Brain microvascular endothelial cell (primary cell): Measurements from ENCODE around the gene TNFRSF19.

Source experiments
- DNase-seq: peaks from one replicate; pipeline ENCODE4 v3.0.0-alpha.2; 2020
- H3K27ac ChIP-seq: fragments of 250-450 bp; sonication (Bioruptor Pico); 2 replicates; pipeline ENCODE4 v1.5.1; 2020; ENCODE audit warnings: mild to moderate bottlenecking, moderate library complexity
- H3K27me3 ChIP-seq: fragments of 250-450 bp; sonication (Bioruptor Pico); replicated peaks from 2 replicates; pipeline ENCODE4 v1.5.1; 2020; ENCODE audit warnings: mild to moderate bottlenecking
- H3K36me3 ChIP-seq: fragments of 250-450 bp; sonication (Bioruptor Pico); replicated peaks from 2 replicates; pipeline ENCODE4 v1.5.1; 2020; ENCODE audit warnings: mild to moderate bottlenecking
- H3K4me3 ChIP-seq: 2 replicates; pipeline ENCODE4 v1.5.1; 2011; ENCODE audit warnings: low read depth, mild to moderate bottlenecking, control low read depth, low read length, moderate library complexity
- in situ Hi-C: cut with HindIII; loops from 2 replicates; pipeline ENCODE4 v1.10.0; 2017; ENCODE audit warnings: low sequenced_read_pairs, low pct_ligation_motif_present
- TF ChIP-seq, protein P1 (sequence below): IDR thresholded peaks from 2 replicates; pipeline ENCODE4 v1.5.1; 2011; ENCODE audit warnings: low read depth, mild to moderate bottlenecking, moderate library complexity, low read length, control low read depth, inconsistent platforms; ENCODE audit errors: missing control alignments

Gene TNFRSF19

DNA sequence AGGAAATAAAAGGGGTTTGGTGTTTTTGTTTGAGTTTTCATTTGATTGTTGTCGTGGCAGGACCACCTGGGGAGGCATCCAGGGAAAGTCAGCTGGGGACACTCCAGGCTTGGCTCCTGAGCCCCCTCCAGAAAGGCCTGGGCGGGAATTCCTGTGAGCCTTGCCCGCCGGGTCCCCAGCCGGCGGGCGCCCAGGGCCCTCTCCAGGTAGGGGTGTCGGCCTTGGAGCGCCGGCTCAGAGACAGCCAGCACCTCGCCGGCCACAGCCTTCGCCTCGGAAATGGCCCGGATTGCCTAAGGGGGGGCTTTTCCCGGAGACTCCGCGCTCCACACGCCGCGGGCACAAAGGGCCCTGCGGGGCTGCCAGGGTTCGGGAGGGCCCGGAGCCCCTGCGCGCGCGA lies 125.0 kb downstream of the TNFRSF19 start:
- H3K4me3 ChIP-seq, result no peak overlapping the region
- H3K27me3 ChIP-seq, result no peaks in the 10 kb centered on the region
- TF ChIP-seq, protein P1, sequence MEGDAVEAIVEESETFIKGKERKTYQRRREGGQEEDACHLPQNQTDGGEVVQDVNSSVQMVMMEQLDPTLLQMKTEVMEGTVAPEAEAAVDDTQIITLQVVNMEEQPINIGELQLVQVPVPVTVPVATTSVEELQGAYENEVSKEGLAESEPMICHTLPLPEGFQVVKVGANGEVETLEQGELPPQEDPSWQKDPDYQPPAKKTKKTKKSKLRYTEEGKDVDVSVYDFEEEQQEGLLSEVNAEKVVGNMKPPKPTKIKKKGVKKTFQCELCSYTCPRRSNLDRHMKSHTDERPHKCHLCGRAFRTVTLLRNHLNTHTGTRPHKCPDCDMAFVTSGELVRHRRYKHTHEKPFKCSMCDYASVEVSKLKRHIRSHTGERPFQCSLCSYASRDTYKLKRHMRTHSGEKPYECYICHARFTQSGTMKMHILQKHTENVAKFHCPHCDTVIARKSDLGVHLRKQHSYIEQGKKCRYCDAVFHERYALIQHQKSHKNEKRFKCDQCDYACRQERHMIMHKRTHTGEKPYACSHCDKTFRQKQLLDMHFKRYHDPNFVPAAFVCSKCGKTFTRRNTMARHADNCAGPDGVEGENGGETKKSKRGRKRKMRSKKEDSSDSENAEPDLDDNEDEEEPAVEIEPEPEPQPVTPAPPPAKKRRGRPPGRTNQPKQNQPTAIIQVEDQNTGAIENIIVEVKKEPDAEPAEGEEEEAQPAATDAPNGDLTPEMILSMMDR, result no peak
- H3K36me3 ChIP-seq, result no peaks in the 10 kb centered on the region
- no peak overlapping the region for H3K27ac ChIP-seq
- in situ Hi-C loops, result no loop called here
- no peak for DNase-seq

DNA sequence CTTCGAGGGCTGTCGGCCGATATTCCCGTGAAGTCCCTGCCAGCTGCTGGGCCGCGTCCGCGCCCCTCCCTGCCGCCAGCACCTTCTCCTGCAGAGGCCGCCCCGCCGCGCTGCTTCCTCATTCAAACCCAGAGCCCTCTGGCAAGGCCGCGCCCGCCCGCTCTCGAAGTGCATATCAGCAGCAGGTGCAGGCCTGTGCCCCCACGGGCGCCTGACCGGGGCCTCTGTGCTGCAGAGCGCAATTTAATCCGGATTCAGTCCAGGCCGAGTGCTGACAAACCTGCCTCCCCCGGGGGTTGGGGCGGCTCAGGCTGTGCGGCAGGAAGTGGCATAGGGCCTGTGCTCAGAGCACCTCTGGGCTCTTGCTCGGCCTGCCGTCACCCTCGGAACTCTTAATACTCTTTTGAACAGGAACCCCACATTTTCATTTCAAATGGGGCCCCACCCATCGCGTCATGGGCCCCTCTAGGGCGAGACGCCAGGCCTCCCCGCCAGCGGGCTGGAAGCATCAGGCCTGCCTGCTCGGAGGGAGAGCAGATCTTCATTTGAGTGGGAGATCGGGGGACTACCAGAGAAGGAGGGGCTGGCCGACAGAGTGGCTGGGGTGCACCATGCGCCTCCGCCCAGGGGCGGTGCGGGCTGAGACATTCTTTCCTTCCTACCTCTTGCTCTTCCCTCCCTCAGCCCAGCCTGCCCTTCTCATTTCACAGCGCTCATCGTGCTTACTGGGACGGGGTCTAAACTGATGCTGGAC lies 125.7 kb downstream of the TNFRSF19 start:
- H3K4me3 ChIP-seq, result no peak overlapping the region
- DNase-seq, result no peak
- in situ Hi-C loops, result no loop called here
- no peaks in the 10 kb centered on the region for H3K36me3 ChIP-seq
- TF ChIP-seq, protein P1, result no peak
- no peaks in the 10 kb centered on the region for H3K27me3 ChIP-seq
- H3K27ac ChIP-seq, result no peak overlapping the region

DNA sequence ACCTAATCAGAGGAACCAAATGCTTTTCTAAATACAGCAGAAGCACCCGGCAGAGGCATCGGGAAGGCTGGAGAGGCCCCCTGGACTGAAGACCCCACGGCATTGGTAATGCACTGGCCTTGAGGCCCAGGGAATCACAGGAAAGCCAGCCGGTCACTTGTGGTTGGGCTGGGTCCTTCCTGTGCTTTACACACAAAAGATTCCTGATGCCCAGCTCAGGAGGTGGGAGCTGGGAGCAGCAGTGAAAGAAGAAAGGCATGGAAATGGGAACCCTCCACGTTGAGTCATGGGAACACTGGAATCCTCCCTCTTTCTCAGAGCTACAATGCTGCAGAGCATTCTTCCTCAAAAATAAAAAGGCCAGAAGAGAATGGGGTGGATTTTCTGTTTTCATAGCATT lies 126.4 kb downstream of the TNFRSF19 start:
- Histone ChIP-seq H3K27ac (no peak overlapping the region), H3K36me3 (no peaks in the 10 kb centered on the region), H3K27me3 (no peaks in the 10 kb centered on the region), H3K4me3 (no peak overlapping the region)
- TF ChIP-seq, protein P1, result no peak
- no peak for DNase-seq
- in situ Hi-C loops, result no loop called here

DNA sequence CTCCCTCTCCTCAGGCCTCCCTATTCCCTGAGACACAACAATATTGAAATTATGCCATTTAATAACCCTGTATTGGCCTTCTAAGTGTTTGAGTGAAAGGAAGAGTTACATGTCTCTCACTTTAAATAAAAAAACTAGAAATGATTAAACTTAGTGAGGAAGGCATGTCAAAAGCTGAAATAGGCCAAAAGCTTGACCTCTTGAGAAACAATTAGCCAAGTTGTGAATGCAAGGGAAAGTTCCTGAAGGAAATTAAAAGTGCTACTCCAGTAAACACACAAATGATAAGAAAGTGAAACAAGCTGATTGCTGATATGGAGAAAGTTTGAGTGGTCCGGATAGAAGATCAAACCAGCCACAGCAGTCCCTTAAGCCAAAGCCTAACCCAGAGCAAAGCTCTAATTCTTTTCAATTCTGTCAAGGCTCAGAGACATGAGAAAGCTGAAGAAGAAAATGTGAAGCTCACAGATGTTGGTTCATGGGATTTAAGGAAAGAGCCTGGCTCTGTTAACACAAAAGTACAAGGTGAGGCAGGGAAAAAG lies 127.6 kb downstream of the TNFRSF19 start:
- no peak overlapping the region for H3K4me3 ChIP-seq
- no peak overlapping the region for H3K27ac ChIP-seq
- TF ChIP-seq, protein P1, result no peak
- in situ Hi-C loops, result no loop called here
- no peaks in the 10 kb centered on the region for H3K27me3 ChIP-seq
- no peak for DNase-seq
- no peaks in the 10 kb centered on the region for H3K36me3 ChIP-seq

DNA sequence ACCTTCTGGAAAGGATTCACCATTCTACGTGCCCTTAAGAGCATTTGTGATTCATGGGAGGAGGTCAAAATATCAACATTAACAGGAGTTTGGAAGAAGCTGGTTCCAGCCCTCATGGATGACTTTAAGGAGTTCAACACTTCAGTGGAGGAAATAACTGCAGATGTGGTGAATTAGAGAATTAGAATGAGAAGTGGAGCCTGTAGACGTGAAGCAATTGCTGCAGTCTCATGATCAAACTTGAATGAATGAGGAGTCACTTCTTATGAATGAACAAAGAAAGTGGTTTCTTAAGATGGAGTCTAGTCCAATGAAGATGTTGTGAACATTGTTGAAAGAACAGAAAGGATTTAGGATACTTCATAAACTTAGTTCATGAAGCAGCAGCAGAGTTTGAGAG lies 129.1 kb downstream of the TNFRSF19 start:
- Histone ChIP-seq H3K27me3 (no peaks in the 10 kb centered on the region), H3K36me3 (no peaks in the 10 kb centered on the region), H3K4me3 (no peak overlapping the region), H3K27ac (no peak overlapping the region)
- no peak for DNase-seq
- in situ Hi-C loops, result no loop called here
- TF ChIP-seq, protein P1, result no peak
